ENCODE data around the gene MED13L. TPM values are rescaled to one million over a fixed set of nuclear protein-coding genes. Genes with fewer than 3 reads are reported as not detected.

The MED13L gene
- total and polyA plus RNA-seq, 11 donors, result 12.2 to 84.1 (median 60.2) TPM

DNA sequence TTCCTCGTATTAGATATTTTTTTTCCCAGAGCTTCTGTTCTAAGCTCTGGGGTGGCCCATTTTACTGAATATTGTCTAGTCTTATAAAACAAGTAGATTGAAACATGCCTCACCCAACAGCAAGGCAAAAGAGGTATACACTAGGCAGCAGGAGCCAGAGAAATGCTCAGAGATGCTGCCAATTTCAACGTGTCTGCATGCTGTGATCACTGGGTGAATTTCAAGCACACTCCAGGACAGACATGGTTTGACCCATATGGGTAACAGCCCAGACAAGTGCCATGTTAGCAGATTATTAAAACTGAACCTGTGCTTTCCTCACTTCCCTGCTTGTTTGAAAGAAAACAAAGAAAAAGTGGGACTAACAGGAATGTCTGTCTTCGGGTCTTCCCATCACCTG lies 321.3 kb downstream of the MED13L start:
- peaks cover 0 to 48% (median 40%) of the 10 kb centered on the region in 9 donors for H3K36me3 ChIP-seq
- TF ChIP-seq, protein P1, sequence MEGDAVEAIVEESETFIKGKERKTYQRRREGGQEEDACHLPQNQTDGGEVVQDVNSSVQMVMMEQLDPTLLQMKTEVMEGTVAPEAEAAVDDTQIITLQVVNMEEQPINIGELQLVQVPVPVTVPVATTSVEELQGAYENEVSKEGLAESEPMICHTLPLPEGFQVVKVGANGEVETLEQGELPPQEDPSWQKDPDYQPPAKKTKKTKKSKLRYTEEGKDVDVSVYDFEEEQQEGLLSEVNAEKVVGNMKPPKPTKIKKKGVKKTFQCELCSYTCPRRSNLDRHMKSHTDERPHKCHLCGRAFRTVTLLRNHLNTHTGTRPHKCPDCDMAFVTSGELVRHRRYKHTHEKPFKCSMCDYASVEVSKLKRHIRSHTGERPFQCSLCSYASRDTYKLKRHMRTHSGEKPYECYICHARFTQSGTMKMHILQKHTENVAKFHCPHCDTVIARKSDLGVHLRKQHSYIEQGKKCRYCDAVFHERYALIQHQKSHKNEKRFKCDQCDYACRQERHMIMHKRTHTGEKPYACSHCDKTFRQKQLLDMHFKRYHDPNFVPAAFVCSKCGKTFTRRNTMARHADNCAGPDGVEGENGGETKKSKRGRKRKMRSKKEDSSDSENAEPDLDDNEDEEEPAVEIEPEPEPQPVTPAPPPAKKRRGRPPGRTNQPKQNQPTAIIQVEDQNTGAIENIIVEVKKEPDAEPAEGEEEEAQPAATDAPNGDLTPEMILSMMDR (IDR thresholded peaks at IDR 0.05), result no peak
- no peak for TF ChIP-seq POLR2A (IDR thresholded peaks at IDR 0.05)
- H3K4me1 ChIP-seq, result peaks cover 0 to 7% (median 0%) of the 10 kb centered on the region in 12 donors
- intact Hi-C loops (cut with DNase I), result no loop called here
- no peak for DNase-seq
- ATAC-seq, result peak in 1 of 4 donors; percentile 39
- WGBS, 4 donors, result 65 to 69% (median 66%) methylated on average over 3 of the region's 3 CpGs
- no peaks in the 10 kb centered on the region for H3K27me3 ChIP-seq
- no peak overlapping the region for H3K4me3 ChIP-seq
- no peaks in the 10 kb centered on the region for H3K9me3 ChIP-seq
- H3K27ac ChIP-seq, result no peak overlapping the region

DNA sequence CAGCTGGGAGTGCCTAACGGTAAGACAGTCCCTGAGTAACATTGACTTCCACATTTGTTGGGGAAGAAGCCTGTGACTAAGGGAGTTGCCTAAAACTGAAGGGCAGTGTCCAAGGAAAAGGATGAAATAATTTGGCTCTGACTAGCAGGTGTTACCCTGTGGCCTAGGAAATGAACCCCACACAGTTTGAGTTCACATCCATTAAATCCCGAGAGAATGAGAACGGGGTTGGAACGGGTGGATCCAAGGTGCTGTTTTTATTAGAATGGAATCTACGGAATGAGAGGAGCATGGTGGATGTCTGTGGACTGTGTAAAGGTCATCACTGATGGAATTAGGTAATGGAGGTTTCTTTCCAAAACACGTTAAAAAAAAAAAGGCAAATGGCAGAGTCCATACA lies 324.0 kb downstream of the MED13L start:
- WGBS, 4 donors, result 70 to 80% (median 74%) methylated on average over 6 of the region's 6 CpGs
- no peak for ATAC-seq
- DNase-seq, result no peak
- H3K27ac ChIP-seq, result no peak overlapping the region
- H3K4me1 ChIP-seq, result peaks cover 0 to 7% (median 0%) of the 10 kb centered on the region in 12 donors
- peaks cover 0 to 24% (median 15%) of the 10 kb centered on the region in 9 donors for H3K36me3 ChIP-seq
- no peak overlapping the region for H3K4me3 ChIP-seq
- no peaks in the 10 kb centered on the region for H3K27me3 ChIP-seq
- H3K9me3 ChIP-seq, result no peaks in the 10 kb centered on the region
- intact Hi-C loops (cut with DNase I), result no loop called here
- TF ChIP-seq, protein P1 (IDR thresholded peaks at IDR 0.05), result no peak
- no peak for TF ChIP-seq POLR2A (IDR thresholded peaks at IDR 0.05)

DNA sequence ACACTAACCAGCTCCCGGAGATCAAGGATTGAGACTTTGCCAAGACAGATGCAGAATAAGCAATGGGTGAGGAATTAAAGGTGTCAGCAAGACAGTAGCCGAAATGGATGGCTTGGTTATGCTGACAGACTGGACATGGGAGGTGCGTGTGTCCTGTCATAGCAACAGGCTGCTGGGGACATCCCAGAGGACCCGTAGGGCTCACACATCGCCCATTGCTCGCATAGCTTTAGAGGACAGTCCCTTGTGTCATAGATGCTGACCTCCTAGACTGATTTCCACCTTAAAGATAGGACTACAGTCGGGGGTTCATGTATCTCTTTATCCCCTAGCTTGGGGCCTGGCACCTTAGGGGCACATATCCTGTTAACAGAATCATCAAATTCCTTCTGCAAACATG lies 324.5 kb downstream of the MED13L start:
- ATAC-seq, result peak in 1 of 4 donors; percentile 26
- no peak for TF ChIP-seq POLR2A (IDR thresholded peaks at IDR 0.05)
- TF ChIP-seq, protein P1 (IDR thresholded peaks at IDR 0.05), result no peak
- 92 to 95% (median 94%) methylated on average over 7 of the region's 7 CpGs for WGBS, 4 donors

DNA sequence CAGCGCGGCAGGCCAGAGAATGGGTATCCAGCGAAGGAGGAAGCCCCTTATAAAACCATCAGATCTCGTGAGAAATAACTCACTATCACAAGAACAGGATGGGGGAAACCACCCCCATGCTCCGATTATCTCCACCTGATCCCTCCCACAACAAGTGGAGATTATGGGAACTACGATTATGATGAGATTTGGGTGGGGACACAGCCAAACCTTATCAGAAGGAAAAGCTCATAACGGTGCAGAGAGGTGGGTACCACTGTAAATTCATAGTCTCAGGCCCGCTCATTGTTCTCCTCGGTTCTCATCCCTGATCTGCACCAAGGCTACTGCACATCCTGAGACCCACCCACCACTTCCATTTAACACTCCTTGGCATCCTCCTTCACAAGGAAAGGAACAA lies 326.5 kb downstream of the MED13L start:
- WGBS, 4 donors, result 89 to 94% (median 92%) methylated on average over 9 of the region's 9 CpGs
- DNase-seq, result no peak
- Histone ChIP-seq H3K4me1 (peaks cover 0 to 7% (median 0%) of the 10 kb centered on the region in 12 donors), H3K9me3 (no peaks in the 10 kb centered on the region), H3K4me3 (no peak overlapping the region), H3K36me3 (peaks cover 0 to 3% (median 0%) of the 10 kb centered on the region in 9 donors), H3K27ac (no peak overlapping the region), H3K27me3 (no peaks in the 10 kb centered on the region)
- no peak for TF ChIP-seq POLR2A (IDR thresholded peaks at IDR 0.05)
- TF ChIP-seq, protein P1 (IDR thresholded peaks at IDR 0.05), result no peak
- intact Hi-C loops (cut with DNase I), result no loop called here
- ATAC-seq, result no peak

More for the DNA sequence above, 324.5 kb downstream of the MED13L start:
- DNase-seq, result no peak
- intact Hi-C loops (cut with DNase I), result no loop called here
- H3K27ac ChIP-seq, result no peak overlapping the region
- no peaks in the 10 kb centered on the region for H3K9me3 ChIP-seq
- peaks cover 0 to 7% (median 0%) of the 10 kb centered on the region in 12 donors for H3K4me1 ChIP-seq
- no peak overlapping the region for H3K4me3 ChIP-seq
- H3K27me3 ChIP-seq, result no peaks in the 10 kb centered on the region
- peaks cover 0 to 19% (median 11%) of the 10 kb centered on the region in 9 donors for H3K36me3 ChIP-seq

Measured in heart left ventricle (tissue), 16 donors.